ENCODE measurements around the gene CEP43. TPM values are rescaled to one million over a fixed set of nuclear protein-coding genes. Genes with fewer than 3 reads are reported as not detected.
A peak's percentile ranks its signal among the peaks of the same experiment; 100 is the strongest.

The CEP43 gene
- total RNA-seq, 6 experiments from 2014 or later, result 16.5 to 24.8 (median 21.0) TPM

GRCh38 chr6:166987448-166987847 is 11.7 kb upstream of the CEP43 start:
- peaks cover 6% of the 10 kb centered on the region for H3K36me3 Mint-ChIP-seq (ENCODE audit: low read depth)
- no peaks in the 10 kb centered on the region for H3K27me3 Mint-ChIP-seq (ENCODE audit: insufficient read depth)
- DNase-seq, result no peak
- H3K4me3 Mint-ChIP-seq, result no peak overlapping the region
- no peaks in the 10 kb centered on the region for H3K9me3 Mint-ChIP-seq
- peaks cover 14% of the 10 kb centered on the region for H3K4me1 Mint-ChIP-seq (ENCODE audit: low read depth)
- H3K27ac Mint-ChIP-seq, result no peak overlapping the region
- no peak for TF ChIP-seq CTCF (IDR thresholded peaks at IDR 0.05)

- Mint-ChIP-seq H3K27ac (no peak overlapping the region), H3K9me3 (no peaks in the 10 kb centered on the region)
- no peak for DNase-seq
Observed at GRCh38 chr6:166987930-166988329, 11.3 kb upstream of the CEP43 start.

DNA sequence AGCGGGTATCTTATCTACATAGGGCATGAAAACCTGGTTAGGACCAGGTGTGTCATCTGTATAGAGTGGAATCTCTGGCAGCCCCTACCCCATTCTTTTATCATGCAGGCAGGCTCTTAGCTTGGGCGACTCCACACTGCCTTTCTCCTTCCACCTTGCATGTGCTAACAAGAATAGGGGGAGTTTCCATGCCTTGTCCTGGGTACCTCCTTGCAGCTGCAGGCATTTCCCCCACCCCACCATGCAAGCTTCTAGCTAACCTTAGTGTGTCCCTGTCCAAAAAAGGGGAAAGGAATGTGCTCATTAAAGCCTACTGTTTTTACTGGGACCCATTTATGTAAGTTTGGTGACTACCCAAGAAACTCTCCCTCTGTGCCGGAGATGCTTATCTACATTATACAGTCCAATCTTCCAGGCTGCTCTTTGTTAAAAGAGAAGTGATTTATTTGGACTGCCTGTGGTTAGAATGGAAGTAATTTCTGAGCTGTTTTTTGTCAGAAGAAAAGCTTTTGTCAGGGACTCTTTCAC is 10.5 kb upstream of the CEP43 start:
- Mint-ChIP-seq H3K4me3 (no peak overlapping the region), H3K27ac (no peak overlapping the region), H3K9me3 (no peaks in the 10 kb centered on the region), H3K27me3 (ENCODE audit: insufficient read depth) (no peaks in the 10 kb centered on the region), H3K36me3 (ENCODE audit: low read depth) (no peaks in the 10 kb centered on the region; the same call in 1 of the 2 replicates), H3K4me1 (ENCODE audit: low read depth) (peaks cover 14% of the 10 kb centered on the region)
- TF ChIP-seq CTCF (IDR thresholded peaks at IDR 0.05), result no peak
- no peak for DNase-seq

More at GRCh38 chr6:166987930-166988329, 11.3 kb upstream of the CEP43 start:
- H3K4me3 Mint-ChIP-seq, result no peak overlapping the region
- H3K27me3 Mint-ChIP-seq (ENCODE audit: insufficient read depth), result no peaks in the 10 kb centered on the region
- peaks cover 14% of the 10 kb centered on the region for H3K4me1 Mint-ChIP-seq (ENCODE audit: low read depth)
- H3K36me3 Mint-ChIP-seq (ENCODE audit: low read depth), result peaks cover 2% of the 10 kb centered on the region
- TF ChIP-seq CTCF (IDR thresholded peaks at IDR 0.05), result no peak

- H3K9me3 Mint-ChIP-seq, result no peaks in the 10 kb centered on the region
- no peaks in the 10 kb centered on the region for H3K27me3 Mint-ChIP-seq (ENCODE audit: insufficient read depth)
- H3K4me3 Mint-ChIP-seq, result no peak overlapping the region
- no peak overlapping the region for H3K27ac Mint-ChIP-seq
- DNase-seq, result peak; percentile 9
- TF ChIP-seq CTCF (IDR thresholded peaks at IDR 0.05), result peak; percentile 70
- peaks cover under 1% of the 10 kb centered on the region; the same call in 1 of the 2 replicates for H3K36me3 Mint-ChIP-seq (ENCODE audit: low read depth)
- H3K4me1 Mint-ChIP-seq (ENCODE audit: low read depth), result peaks cover 14% of the 10 kb centered on the region
Observed at GRCh38 chr6:166989427-166990032, 9.7 kb upstream of the CEP43 start.

DNA sequence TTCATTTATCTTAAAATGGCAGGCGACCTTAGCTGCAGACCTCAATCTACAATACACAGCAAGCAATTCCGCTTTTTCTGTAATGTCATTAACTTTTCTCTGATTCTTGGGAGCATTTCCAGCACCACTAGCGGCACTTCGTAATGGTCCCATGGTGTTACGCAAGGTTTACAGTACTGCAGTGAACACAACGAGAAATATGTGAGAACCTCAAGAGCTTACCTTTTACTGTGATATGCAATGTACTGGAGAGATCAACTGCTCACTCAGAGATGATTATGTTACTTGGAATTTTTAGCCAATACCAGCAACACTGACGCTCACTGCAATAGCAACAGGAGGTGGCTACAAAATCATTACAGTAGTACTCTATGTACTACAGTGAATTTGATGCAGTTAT is 2.8 kb upstream of the CEP43 start:
- H3K9me3 Mint-ChIP-seq, result no peaks in the 10 kb centered on the region
- no peak for TF ChIP-seq CTCF (IDR thresholded peaks at IDR 0.05)
- H3K27me3 Mint-ChIP-seq (ENCODE audit: insufficient read depth), result no peaks in the 10 kb centered on the region
- H3K4me1 Mint-ChIP-seq (ENCODE audit: low read depth), result peaks cover 30% of the 10 kb centered on the region
- no peak overlapping the region for H3K4me3 Mint-ChIP-seq
- H3K36me3 Mint-ChIP-seq (ENCODE audit: low read depth), result peaks cover 10% of the 10 kb centered on the region; the same call in 1 of the 2 replicates
- no peak for DNase-seq
- no peak overlapping the region for H3K27ac Mint-ChIP-seq

Data from HFFc6 (cell line).